Gastrocnemius medialis (tissue), 4 donors: ENCODE results near the gene SYDE1. TPM values are rescaled to one million over a fixed set of nuclear protein-coding genes. Genes with fewer than 3 reads are reported as not detected.
"Not testable (repeated sequence)": the region's sequence is repeated elsewhere in the genome, so short reads cannot be mapped to it uniquely, and the experiment has no call there.

Experiments used
- ATAC-seq, 2 donors: fragments of 150-250 bp; one replicate each; pipeline ENCODE4 v1.9.1; 2016
- DNase-seq, 2 donors: peaks; one replicate each; pipeline ENCODE4 v3.0.0-alpha.2; 2019
- H3K27ac ChIP-seq, 4 donors: fragments of 200-600 bp; sonication (generic); 1 replicate in 1 of 4; 2 replicates in 3 of 4; pipeline ENCODE4 v1.5.1; 2016 to 2018; ENCODE audit warnings: mild to moderate bottlenecking in 2 of 4, moderate library complexity in 1 of 4
- H3K27me3 ChIP-seq, 3 donors: fragments of 200-600 bp; sonication (generic) in 2 of 3; 1 replicate in 1 of 3; 2 replicates in 2 of 3; pipeline versions ENCODE4 v1.5.1 to v1.6.0; 2016 to 2019; ENCODE audit warnings: mild to moderate bottlenecking in 1 of 3, moderate library complexity in 1 of 3
- H3K36me3 ChIP-seq, 2 donors: fragments of 200-600 bp; sonication (generic) in 1 of 2; one replicate each; pipeline ENCODE4 v1.5.1; 2017 to 2018
- H3K4me1 ChIP-seq, 2 donors: fragments of 200-600 bp; sonication (generic) in 1 of 2; one replicate each; pipeline ENCODE4 v1.5.1; 2016 to 2017; ENCODE audit warnings: mild to moderate bottlenecking in 2 of 2
- H3K4me3 ChIP-seq, 4 donors: fragments of 200-600 bp; sonication (generic) in 3 of 4; 1 replicate in 1 of 4; 2 replicates in 3 of 4; pipeline ENCODE4 v1.5.1; 2016 to 2019; ENCODE audit warnings: mild to moderate bottlenecking in 2 of 4
- H3K9me3 ChIP-seq, 3 donors: fragments of 200-600 bp; sonication (generic) in 2 of 3; 1 replicate in 1 of 3; 2 replicates in 2 of 3; pipeline ENCODE4 v1.5.1; 2016 to 2019
- CTCF ChIP-seq, 5 experiments: fragments of 450-650 bp in 3 of 5; fragments of 200-600 bp in 2 of 5; sonication (generic) in 2 of 5; IDR thresholded peaks in 4 of 5; conservative IDR thresholded peaks in 1 of 5; 1 replicate in 4 of 5; 2 replicates in 1 of 5; pipeline ENCODE4 v1.5.1; 2016 to 2019; ENCODE audit warnings: antibody characterized with exemption in 5 of 5, mild to moderate bottlenecking in 3 of 5, moderate library complexity in 3 of 5
- POLR2A ChIP-seq, 2 donors: fragments of 450-650 bp; IDR thresholded peaks; one replicate each; pipeline ENCODE4 v1.6.1; 2017; ENCODE audit warnings: antibody characterized with exemption in 2 of 2, mild to moderate bottlenecking in 2 of 2, moderate library complexity in 2 of 2
- in situ Hi-C, 4 donors: fragments of 200-750 bp; cut with MboI; loops; one replicate each; pipeline versions ENCODE4 v1.15.0 to v1.8.0; 2017; ENCODE audit warnings: low sequenced_read_pairs in 4 of 4
- intact Hi-C: fragments of 100-400 bp; cut with DNase I; formaldehyde crosslinking; loops from one replicate; pipeline ENCODE4 v1.15.1; 2023; ENCODE audit warnings: low total_unique reads
- total RNA-seq, 4 donors: library from RNA; depleted of rRNA; stranded (reverse); fragments of >200 nt; gene quantifications; one replicate each; pipeline versions ENCODE4 v1.1.0 to v1.2.3, GENCODE V29; 2016

SYDE1 gene
- total RNA-seq: 1 to 10 TPM; 3.2 to 6.3 (median 5.2) TPM

GRCh38 chr19:15107061-15108010 lies at the start of gene SYDE1:
Gene SYDE1 (plus strand): TSS chr19:15107401. CDS start chr19:15107434, 33 bp downstream.
- TF ChIP-seq CTCF (IDR thresholded peaks at IDR 0.05 in 4 of 5, conservative IDR thresholded peaks at IDR 0.05 in 1 of 5): no peak
- no peak for TF ChIP-seq POLR2A (IDR thresholded peaks at IDR 0.05)
- H3K9me3 ChIP-seq: peaks cover 0 to 4% (median 4%) of the 10 kb centered on the region in 3 donors
- H3K27ac ChIP-seq: peak within 1 kb of the TSS; percentile 79 to 87 (median 80)
- DNase-seq: no peak
- peaks cover 10 to 29% (median 12%) of the 10 kb centered on the region in 3 donors for H3K27me3 ChIP-seq
- peak within 1 kb of the TSS; percentile 65 to 79 (median 78) for H3K4me3 ChIP-seq
- no peaks in the 10 kb centered on the region for H3K36me3 ChIP-seq
- in situ Hi-C loops: no loop called here
- H3K4me1 ChIP-seq: peaks cover 0 to 2% of the 10 kb centered on the region in 2 donors
- intact Hi-C loops: no loop called here
- ATAC-seq: peak; percentile 31 to 53

- no peaks in the 10 kb centered on the region for H3K9me3 ChIP-seq
- intact Hi-C loops (no loop called here), in situ Hi-C loops (no loop called here)
- TF ChIP-seq CTCF (IDR thresholded peaks at IDR 0.05 in 4 of 5, conservative IDR thresholded peaks at IDR 0.05 in 1 of 5): no peak
- ATAC-seq (no peak), DNase-seq (no peak)
- H3K27me3 ChIP-seq: no peaks in the 10 kb centered on the region
- no peak overlapping the region for H3K4me3 ChIP-seq
- H3K4me1 ChIP-seq: no peaks in the 10 kb centered on the region
- H3K27ac ChIP-seq: no peak overlapping the region
- no peaks in the 10 kb centered on the region for H3K36me3 ChIP-seq
These were observed 45.2 kb upstream of the SYDE1 start for GRCh38 chr19:15062036-15062435.

- H3K27me3 ChIP-seq, H3K27ac ChIP-seq, H3K4me3 ChIP-seq, in situ Hi-C loops, H3K4me1 ChIP-seq, H3K9me3 ChIP-seq, intact Hi-C loops, ATAC-seq, DNase-seq, H3K36me3 ChIP-seq: not testable (repeated sequence)
These were observed 36.8 kb upstream of the SYDE1 start for GRCh38 chr19:15070386-15070785.

GRCh38 chr19:15072930-15073647 lies 34.1 kb upstream of the SYDE1 start:
- H3K9me3 ChIP-seq: no peaks in the 10 kb centered on the region
- no peaks in the 10 kb centered on the region for H3K36me3 ChIP-seq
- H3K4me3 ChIP-seq: no peak overlapping the region
- intact Hi-C loops: no loop called here
- no peaks in the 10 kb centered on the region for H3K4me1 ChIP-seq
- no peak for DNase-seq
- in situ Hi-C loops: no loop called here
- no peaks in the 10 kb centered on the region for H3K27me3 ChIP-seq
- ATAC-seq: no peak
- H3K27ac ChIP-seq: no peak overlapping the region
- TF ChIP-seq CTCF (IDR thresholded peaks at IDR 0.05 in 4 of 5, conservative IDR thresholded peaks at IDR 0.05 in 1 of 5): no peak
- TF ChIP-seq POLR2A (IDR thresholded peaks at IDR 0.05): no peak

GRCh38 chr19:15074371-15074770 lies 32.8 kb upstream of the SYDE1 start:
- Histone ChIP-seq H3K36me3 (no peaks in the 10 kb centered on the region), H3K4me3 (no peak overlapping the region), H3K27ac (no peak overlapping the region), H3K4me1 (no peaks in the 10 kb centered on the region), H3K9me3 (no peaks in the 10 kb centered on the region), H3K27me3 (no peaks in the 10 kb centered on the region)
- DNase-seq (no peak), ATAC-seq (no peak)
- no peak for TF ChIP-seq POLR2A (IDR thresholded peaks at IDR 0.05)
- TF ChIP-seq CTCF (IDR thresholded peaks at IDR 0.05 in 4 of 5, conservative IDR thresholded peaks at IDR 0.05 in 1 of 5): no peak
- in situ Hi-C loops: no loop called here
- intact Hi-C loops: no loop called here
